ENCODE results near the gene TMEM82. TPM values are rescaled to one million over a fixed set of nuclear protein-coding genes. Genes with fewer than 3 reads are reported as not detected.
A peak's percentile ranks its signal among the peaks of the same experiment; 100 is the strongest.

Gene TMEM82
- total and polyA plus RNA-seq, 4 donors: not detected

DNA sequence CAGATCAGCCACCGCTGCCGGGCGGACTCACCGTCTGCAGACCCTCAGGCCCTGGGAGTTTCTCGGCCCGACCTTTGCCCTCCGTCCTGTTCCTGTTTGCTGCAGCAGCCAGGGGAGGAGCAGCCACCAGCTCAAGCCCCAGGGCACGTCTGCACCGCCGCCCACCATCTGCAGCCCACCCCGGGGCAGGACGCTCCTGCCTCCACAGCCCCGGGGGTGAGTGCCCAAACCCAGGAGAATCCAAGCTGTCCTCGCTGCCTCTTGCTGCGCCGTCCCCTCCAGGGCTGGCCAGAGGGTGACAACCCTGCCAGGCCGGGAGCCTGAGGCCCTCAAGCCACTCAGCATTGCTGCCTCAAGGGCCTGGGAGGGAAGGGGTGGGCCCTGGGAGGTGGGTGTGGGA is 7.4 kb upstream of the TMEM82 start:
- WGBS, 2 donors: 75 to 92% methylated on average over 17 of the region's 17 CpGs
- no peaks in the 10 kb centered on the region for H3K9me3 ChIP-seq (ENCODE audit: control insufficient read depth in 4 of 4, insufficient read depth in 3 of 4, low read length in 3 of 4)
- H3K27ac ChIP-seq (ENCODE audit: low read depth in 1 of 2, low read length in 1 of 2): peak overlapping the region in 1 of 2 donors; percentile 66
- H3K4me3 ChIP-seq: no peak overlapping the region
- DNase-seq (no peak), ATAC-seq (ENCODE audit: insufficient read depth, low FRiP score) (no peak)
- H3K27me3 ChIP-seq (ENCODE audit: control insufficient read depth in 3 of 3, insufficient read depth in 3 of 3, low read length in 2 of 3): no peaks in the 10 kb centered on the region
- H3K9ac ChIP-seq (ENCODE audit: insufficient read depth in 1 of 2, low read length in 2 of 2): no peak overlapping the region
- TF ChIP-seq, protein P1, sequence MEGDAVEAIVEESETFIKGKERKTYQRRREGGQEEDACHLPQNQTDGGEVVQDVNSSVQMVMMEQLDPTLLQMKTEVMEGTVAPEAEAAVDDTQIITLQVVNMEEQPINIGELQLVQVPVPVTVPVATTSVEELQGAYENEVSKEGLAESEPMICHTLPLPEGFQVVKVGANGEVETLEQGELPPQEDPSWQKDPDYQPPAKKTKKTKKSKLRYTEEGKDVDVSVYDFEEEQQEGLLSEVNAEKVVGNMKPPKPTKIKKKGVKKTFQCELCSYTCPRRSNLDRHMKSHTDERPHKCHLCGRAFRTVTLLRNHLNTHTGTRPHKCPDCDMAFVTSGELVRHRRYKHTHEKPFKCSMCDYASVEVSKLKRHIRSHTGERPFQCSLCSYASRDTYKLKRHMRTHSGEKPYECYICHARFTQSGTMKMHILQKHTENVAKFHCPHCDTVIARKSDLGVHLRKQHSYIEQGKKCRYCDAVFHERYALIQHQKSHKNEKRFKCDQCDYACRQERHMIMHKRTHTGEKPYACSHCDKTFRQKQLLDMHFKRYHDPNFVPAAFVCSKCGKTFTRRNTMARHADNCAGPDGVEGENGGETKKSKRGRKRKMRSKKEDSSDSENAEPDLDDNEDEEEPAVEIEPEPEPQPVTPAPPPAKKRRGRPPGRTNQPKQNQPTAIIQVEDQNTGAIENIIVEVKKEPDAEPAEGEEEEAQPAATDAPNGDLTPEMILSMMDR (IDR thresholded peaks at IDR 0.05; ENCODE audit: control extremely low read depth, extremely low read depth): no peak
- H3K36me3 ChIP-seq (ENCODE audit: control insufficient read depth in 4 of 4, insufficient read depth in 4 of 4, low read length in 4 of 4): peaks cover 0 to 45% (median 9%) of the 10 kb centered on the region in 4 donors
- H3K4me1 ChIP-seq (ENCODE audit: control insufficient read depth in 5 of 5, insufficient read depth in 5 of 5, low read length in 5 of 5): peaks cover 0 to 14% (median 7%) of the 10 kb centered on the region in 5 donors

DNA sequence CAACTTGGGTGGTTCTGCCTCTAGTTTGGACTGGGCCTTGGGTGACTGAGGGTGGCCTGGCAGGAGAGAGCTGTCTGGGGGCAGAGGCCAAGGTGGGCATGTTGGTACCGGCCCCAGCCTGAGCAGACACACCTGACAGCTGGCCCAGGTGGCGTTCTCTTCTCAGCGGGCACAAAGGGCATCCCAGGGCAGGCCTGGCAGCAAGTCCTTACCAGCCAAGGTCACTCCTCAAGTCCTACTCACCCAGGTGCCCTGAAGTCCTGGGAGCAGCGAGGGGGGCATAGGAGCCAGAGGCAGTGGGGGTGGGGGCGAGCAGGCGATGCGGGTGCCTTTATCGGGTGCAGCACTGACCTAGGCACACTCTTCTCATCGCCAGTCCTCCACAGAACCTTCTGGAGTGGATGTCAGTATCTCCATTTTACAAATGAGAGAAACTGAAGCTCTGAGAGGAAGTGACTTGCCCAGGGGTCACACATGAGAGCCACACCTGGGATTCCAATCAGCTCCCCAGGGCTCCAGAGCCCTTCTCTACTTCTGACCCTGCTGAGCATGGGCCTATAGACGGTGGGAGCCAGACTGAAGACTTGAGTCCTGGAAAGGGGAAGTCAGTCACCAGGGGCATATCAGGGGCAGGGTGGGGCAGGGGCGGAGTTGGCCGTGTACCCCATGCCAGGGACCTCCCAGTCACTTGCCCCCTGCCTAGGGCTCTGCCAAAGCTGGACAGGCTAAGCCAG is 6.8 kb upstream of the TMEM82 start:
- ATAC-seq (ENCODE audit: insufficient read depth, low FRiP score): no peak
- Histone ChIP-seq H3K27ac (ENCODE audit: low read depth in 1 of 2, low read length in 1 of 2) (peak overlapping the region; percentile 55 to 66), H3K27me3 (ENCODE audit: control insufficient read depth in 3 of 3, insufficient read depth in 3 of 3, low read length in 2 of 3) (no peaks in the 10 kb centered on the region), H3K36me3 (ENCODE audit: control insufficient read depth in 4 of 4, insufficient read depth in 4 of 4, low read length in 4 of 4) (peaks cover 0 to 43% (median 8%) of the 10 kb centered on the region in 4 donors), H3K9ac (ENCODE audit: insufficient read depth in 1 of 2, low read length in 2 of 2) (no peak overlapping the region), H3K4me3 (no peak overlapping the region), H3K4me1 (ENCODE audit: control insufficient read depth in 5 of 5, insufficient read depth in 5 of 5, low read length in 5 of 5) (peaks cover 0 to 14% (median 7%) of the 10 kb centered on the region in 5 donors), H3K9me3 (ENCODE audit: control insufficient read depth in 4 of 4, insufficient read depth in 3 of 4, low read length in 3 of 4) (no peaks in the 10 kb centered on the region)
- WGBS, 2 donors: 76 to 79% methylated on average over 12 of the region's 12 CpGs
- no peak for DNase-seq
- TF ChIP-seq, protein P1 (IDR thresholded peaks at IDR 0.05; ENCODE audit: control extremely low read depth, extremely low read depth): no peak

DNA sequence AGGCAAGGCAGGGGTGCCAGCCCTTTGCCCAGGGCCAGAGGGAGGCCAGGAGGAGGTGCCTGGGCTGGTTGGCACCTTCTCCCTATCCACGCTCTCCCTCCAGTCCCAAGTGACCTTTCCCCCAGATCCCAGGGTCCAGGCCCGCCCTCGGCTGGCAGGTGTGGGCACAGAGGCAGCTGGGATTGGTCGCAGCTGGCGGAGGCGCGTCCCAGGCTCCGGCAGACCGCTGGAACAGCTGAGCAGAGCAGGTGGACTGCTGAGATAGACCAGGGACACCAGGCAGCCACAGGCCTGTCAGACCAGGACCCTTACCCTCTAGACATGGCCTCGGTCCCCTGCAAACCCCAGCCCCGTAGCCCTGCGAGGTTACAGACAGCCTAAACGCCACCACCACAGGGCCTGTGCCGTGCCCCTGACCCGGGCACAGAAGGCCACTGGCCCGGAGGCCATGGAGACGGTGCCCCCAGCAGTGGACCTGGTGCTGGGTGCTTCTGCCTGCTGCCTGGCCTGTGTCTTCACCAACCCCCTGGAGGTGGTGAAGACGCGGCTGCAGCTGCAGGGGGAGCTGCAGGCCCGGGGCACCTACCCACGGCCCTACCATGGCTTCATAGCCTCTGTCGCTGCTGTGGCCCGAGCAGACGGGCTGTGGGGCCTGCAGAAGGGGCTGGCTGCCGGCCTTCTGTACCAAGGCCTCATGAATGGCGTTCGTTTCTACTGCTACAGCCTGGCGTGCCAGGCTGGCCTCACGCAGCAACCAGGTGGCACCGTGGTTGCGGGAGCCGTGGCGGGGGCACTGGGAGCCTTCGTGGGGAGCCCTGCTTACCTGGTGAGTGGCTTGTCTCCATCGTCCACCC is 6.0 kb upstream of the TMEM82 start, which contains the start of gene SLC25A34:
Gene SLC25A34, plus strand, starts transcription at position 221 of the 854 bp plus-strand sequence. Its CDS starts 228 bp downstream, at position 449.
- H3K9ac ChIP-seq (ENCODE audit: insufficient read depth in 1 of 2, low read length in 2 of 2): no peak within 1 kb of the TSS
- peaks cover 0 to 35% (median 7%) of the 10 kb centered on the region in 4 donors for H3K36me3 ChIP-seq (ENCODE audit: control insufficient read depth in 4 of 4, insufficient read depth in 4 of 4, low read length in 4 of 4)
- TF ChIP-seq, protein P1 (IDR thresholded peaks at IDR 0.05; ENCODE audit: control extremely low read depth, extremely low read depth): no peak
- peak within 1 kb of the TSS; percentile 55 to 84 for H3K27ac ChIP-seq (ENCODE audit: low read depth in 1 of 2, low read length in 1 of 2)
- DNase-seq (peak in 1 of 3 donors; percentile 50), ATAC-seq (ENCODE audit: insufficient read depth, low FRiP score) (peak; percentile 35)
- WGBS, 2 donors: 78 to 85% methylated on average over 34 to 35 of the region's 35 CpGs
- H3K4me3 ChIP-seq: no peak within 1 kb of the TSS
- no peaks in the 10 kb centered on the region for H3K9me3 ChIP-seq (ENCODE audit: control insufficient read depth in 4 of 4, insufficient read depth in 3 of 4, low read length in 3 of 4)
- peaks cover 0 to 14% (median 7%) of the 10 kb centered on the region in 5 donors for H3K4me1 ChIP-seq (ENCODE audit: control insufficient read depth in 5 of 5, insufficient read depth in 5 of 5, low read length in 5 of 5)
- no peaks in the 10 kb centered on the region for H3K27me3 ChIP-seq (ENCODE audit: control insufficient read depth in 3 of 3, insufficient read depth in 3 of 3, low read length in 2 of 3)
